K562 (cell line): ENCODE measurements around the gene AIF1L. TPM values are rescaled to one million over a fixed set of nuclear protein-coding genes. Genes with fewer than 3 reads are reported as not detected.

Experiments
- ATAC-seq: fragments of 200-7000 bp; cut with Tn5 transposase; 3 replicates; pipeline ENCODE4 v1.9.1; 2020; ENCODE audit warnings: moderate library complexity
- BruUV-seq: library from RNA; stranded (reverse); fragments of 400-500 nt; replicated peaks from 2 replicates; lab custom pipeline; 2021; lab: Mats Ljungman, UMichigan
- CTCF ChIA-PET: fragments of 300-600 bp; formaldehyde crosslinking; extraction: SDS; loops from one replicate; lab custom pipeline; 2021; ENCODE audit warnings: low intra/inter-chr PET ratio; lab: Yijun Ruan, JAX
- POLR2A ChIA-PET: fragments of 300-600, 350-650 bp; sonication (Branson Sonifier 250); formaldehyde crosslinking; extraction: SDS; loops from one replicate; lab custom pipeline; 2021; ENCODE audit warnings: antibody characterized with exemption, inconsistent platforms; lab: Yijun Ruan, JAX
- DNase-seq, 4 experiments: peaks; one replicate each; pipeline versions ENCODE4 v3.0.0 to v3.0.0-alpha.2; 2011 to 2018; ENCODE audit warnings: low spot score in 3 of 4, mixed read lengths in 3 of 4; ENCODE audit errors: extremely low read depth in 1 of 4
- FAIRE-seq: peaks from 2 replicates; lab custom pipeline; 2011; peaks lifted over from hg19 to GRCh38; lab: Jason Lieb, UNC
- H2AFZ ChIP-seq: 2 replicates; pipeline ENCODE4 v1.6.0; 2011; ENCODE audit warnings: low read depth, low read length, control low read depth, inconsistent platforms
- H3K27ac ChIP-seq: fragments of 200-600 bp; 3 replicates; pipeline ENCODE4 v1.8.0; 2011; ENCODE audit warnings: low read depth, mild to moderate bottlenecking, control low read depth, inconsistent platforms, low read length, moderate library complexity, mixed read lengths; ENCODE audit errors: extremely low read depth
- H3K27me3 ChIP-seq, 2 experiments: fragments of 300-600 bp in 1 of 2; 2 replicates in 1 of 2; 3 replicates in 1 of 2; pipeline versions ENCODE4 v1.6.0 to v1.8.0; 2011; ENCODE audit warnings: inconsistent platforms in 2 of 2, low read length in 2 of 2, mild to moderate bottlenecking in 1 of 2, mixed read lengths in 1 of 2, moderate library complexity in 1 of 2; ENCODE audit not compliant: control insufficient read depth in 2 of 2, insufficient read depth in 2 of 2
- H3K36me3 ChIP-seq: fragments of 300-600 bp; 3 replicates; pipeline ENCODE4 v1.8.0; 2011; ENCODE audit warnings: mild to moderate bottlenecking, low read length, inconsistent platforms; ENCODE audit not compliant: control insufficient read depth, insufficient read depth
- H3K4me1 ChIP-seq, 2 experiments: fragments of 200-600 bp in 1 of 2; replicated peaks in 1 of 2; 2 replicates in 1 of 2; 3 replicates in 1 of 2; pipeline versions ENCODE4 v1.5.1 to v1.8.0; 2011; ENCODE audit warnings: inconsistent platforms in 2 of 2, low read length in 2 of 2, mild to moderate bottlenecking in 1 of 2, mixed read lengths in 1 of 2, moderate library complexity in 1 of 2; ENCODE audit not compliant: control insufficient read depth in 2 of 2, insufficient read depth in 2 of 2
- H3K4me2 ChIP-seq: 2 replicates; pipeline ENCODE4 v1.6.1; 2011; ENCODE audit warnings: low read length, control low read depth, inconsistent platforms, mixed read lengths; ENCODE audit not compliant: insufficient read depth
- H3K4me3 ChIP-seq: fragments of 200-600 bp; sonication (generic), shearing (Covaris generic); 2 replicates; pipeline ENCODE4 v1.5.1; 2016; ENCODE audit warnings: control low read depth, inconsistent platforms
- H3K79me2 ChIP-seq: fragments of 200-600 bp; 3 replicates; pipeline ENCODE4 v1.8.0; 2011; ENCODE audit warnings: low read length, inconsistent platforms; ENCODE audit not compliant: control insufficient read depth, insufficient read depth
- H3K9ac ChIP-seq, 2 experiments: 2 replicates each; pipeline versions ENCODE4 v1.6.0 to v1.6.1; 2011; ENCODE audit warnings: low read depth in 2 of 2, low read length in 2 of 2, control low read depth in 1 of 2, inconsistent platforms in 1 of 2, mild to moderate bottlenecking in 1 of 2, mixed read lengths in 1 of 2; ENCODE audit not compliant: insufficient read depth in 1 of 2
- H3K9me1 ChIP-seq: one replicate; pipeline ENCODE4 v1.6.0; 2011; ENCODE audit warnings: inconsistent platforms, mild to moderate bottlenecking, low read length, moderate library complexity; ENCODE audit not compliant: control insufficient read depth, insufficient read depth
- H3K9me3 ChIP-seq: replicated peaks from 2 replicates; pipeline ENCODE4 v1.5.1; 2011; ENCODE audit warnings: low read depth, low read length, inconsistent platforms; ENCODE audit not compliant: control insufficient read depth, insufficient read depth
- H4K20me1 ChIP-seq: replicated peaks from 2 replicates; pipeline ENCODE4 v1.6.1; 2011; ENCODE audit warnings: low read length, inconsistent platforms, mixed read lengths; ENCODE audit not compliant: control insufficient read depth, insufficient read depth
- CEBPB ChIP-seq: fragments of 450-650 bp; IDR thresholded peaks from 2 replicates; pipeline ENCODE4 v1.6.1; 2016; ENCODE audit warnings: missing genetic modification characterization, missing compliant biosample characterization
- CUX1 ChIP-seq: fragments of 200-800 bp; sonication (Bioruptor generic); IDR thresholded peaks from 2 replicates; pipeline ENCODE4 v1.6.1; 2016; ENCODE audit warnings: missing genetic modification characterization, missing compliant biosample characterization
- HMGXB4 ChIP-seq: sonication (generic); formaldehyde crosslinking; IDR thresholded peaks from 2 replicates; pipeline ENCODE4 v1.8.1; 2023; ENCODE audit warnings: mild to moderate bottlenecking, missing genetic modification reagents
- MLX ChIP-seq, 2 experiments: fragments of 450-650 bp in 1 of 2; sonication (generic) in 1 of 2; formaldehyde crosslinking; conservative IDR thresholded peaks; 2 replicates each; pipeline versions ENCODE4 v1.4.0 to v1.8.1; 2020 to 2022; ENCODE audit warnings: mild to moderate bottlenecking in 1 of 2, missing genetic modification reagents in 1 of 2
- WGBS: fragments of 100-300 bp; shearing (Covaris generic); methylation state at CpG from one replicate; pipeline ENCODE4 v1.1.6; 2016; ENCODE audit warnings: low coverage, mixed read lengths; ENCODE audit not compliant: insufficient coverage; ENCODE audit errors: missing lambda C conversion rate; 5-methylcytosine and 5-hydroxymethylcytosine counted together
- in situ Hi-C: fragments of 300-500 bp; cut with MboI; formaldehyde crosslinking; loops from 4 replicates; pipeline ENCODE4 v1.15.0; 2018; ENCODE audit warnings: inconsistent platforms, mixed read lengths
- intact Hi-C: fragments of 100-400 bp; cut with micrococcal nuclease; formaldehyde crosslinking; loops from 2 replicates; pipeline ENCODE4 v1.14.2; 2022
- polyA plus RNA-seq, 8 experiments: library from polyadenylated mRNA; depleted of rRNA in 4 of 8; stranded (reverse) in 5 of 8; unstranded in 3 of 8; fragments of >200 nt; fragmentation: Nextera tagmentation in 2 of 8; fragmentation: Illumina TruSeq in 1 of 8; extraction: Ambion mirVana in 2 of 8; extraction: Trizol in 1 of 8; gene quantifications; 2 replicates each; pipeline versions ENCODE4 v1.2.1 to v1.2.3, GENCODE V29; 2011 to 2014; ENCODE audit warnings: inconsistent platforms in 1 of 8, missing spikeins in 1 of 8
- total RNA-seq, 7 experiments: library from RNA; depleted of rRNA in 6 of 7; stranded (reverse); fragments of >200 nt in 6 of 7; fragmentation: Illumina TruSeq in 2 of 7; extraction: Trizol in 2 of 7; gene quantifications; 2 replicates each; pipeline versions ENCODE4 v1.2.1 to v1.2.3, GENCODE V29; 2011 to 2021; ENCODE audit warnings: low replicate concordance in 1 of 7

The AIF1L gene
- total and polyA plus RNA-seq, 9 of the 15 experiments (the other 6 are each of a cell fraction or from before 2014, with no cell fraction given): 0.34 to 9.1 (median 1.3) TPM

- DNase-seq: peak in 1 of 4 experiments; percentile 62
- no peaks in the 10 kb centered on the region for H3K36me3 ChIP-seq
- H3K27ac ChIP-seq: no peak overlapping the region
- H2AFZ ChIP-seq: no peak overlapping the region
- H3K9ac ChIP-seq: peak overlapping the region in 1 of 2 experiments; percentile 4; a peak in 1 of 4 replicates
- H3K79me2 ChIP-seq: no peaks in the 10 kb centered on the region
- no peak overlapping the region for H3K4me2 ChIP-seq
- CTCF ChIA-PET: interaction anchor here (8.2 kb wide), 1 partner anchor 181 kb away, joined by 201 read pairs; no protein-coding TSS in a partner anchor
- POLR2A ChIA-PET: interaction anchor here (0.6 to 99.3 kb wide), 15 partner anchors 7 to 453 kb away, joined by 3 to 3336 read pairs (median 4); partner anchors contain the start of genes AIF1L and NUP214
- under 1% methylated on average over 21 of the region's 21 CpGs for whole genome bisulfite sequencing
- FAIRE-seq: no peak
- H3K9me3 ChIP-seq: no peaks in the 10 kb centered on the region
- no peak for TF ChIP-seq CUX1
- 0 out of 4 replicates have a peak, but pooled peaks of 1 of the 2 experiments have one; percentile 52 for TF ChIP-seq MLX (CRISPR knock-in tag; conservative IDR thresholded peaks at IDR 0.05)
- no peak for TF ChIP-seq CEBPB (tag)
- peak; percentile 81; the same call in 1 of the 2 replicates for TF ChIP-seq HMGXB4
- H3K4me3 ChIP-seq: no peak overlapping the region
- peaks cover 41% of the 10 kb centered on the region for H4K20me1 ChIP-seq
- intact Hi-C loops: no loop called here
- peaks cover 4% of the 10 kb centered on the region for H3K9me1 ChIP-seq
- peaks cover 62 to 79% of the 10 kb centered on the region in 2 experiments for H3K27me3 ChIP-seq
- BruUV-seq: no TSS peak
- ATAC-seq: no peak
- H3K4me1 ChIP-seq: peaks cover 0 to 33% of the 10 kb centered on the region in 2 experiments; a peak in 3 of 5 replicates
- in situ Hi-C loops: no loop called here
Measured at GRCh38 chr9:131049829-131050715, 46.3 kb upstream of the AIF1L start.
